Daoy (cell line): ENCODE measurements around the gene LIX1. TPM values are rescaled to one million over a fixed set of nuclear protein-coding genes. Genes with fewer than 3 reads are reported as not detected.

Source experiments
- DNase-seq: peaks from one replicate; pipeline ENCODE4 v3.0.0-alpha.2; 2015; ENCODE audit warnings: low read depth
- total RNA-seq: library from RNA; depleted of rRNA; stranded (reverse); fragments of >200 nt; shearing (Covaris generic); gene quantifications from 2 replicates; pipeline ENCODE4 v1.2.3, GENCODE V29; 2014; rRNA removed

LIX1 gene
- total RNA-seq, 1 experiment from 2014 or later = not detected

DNA sequence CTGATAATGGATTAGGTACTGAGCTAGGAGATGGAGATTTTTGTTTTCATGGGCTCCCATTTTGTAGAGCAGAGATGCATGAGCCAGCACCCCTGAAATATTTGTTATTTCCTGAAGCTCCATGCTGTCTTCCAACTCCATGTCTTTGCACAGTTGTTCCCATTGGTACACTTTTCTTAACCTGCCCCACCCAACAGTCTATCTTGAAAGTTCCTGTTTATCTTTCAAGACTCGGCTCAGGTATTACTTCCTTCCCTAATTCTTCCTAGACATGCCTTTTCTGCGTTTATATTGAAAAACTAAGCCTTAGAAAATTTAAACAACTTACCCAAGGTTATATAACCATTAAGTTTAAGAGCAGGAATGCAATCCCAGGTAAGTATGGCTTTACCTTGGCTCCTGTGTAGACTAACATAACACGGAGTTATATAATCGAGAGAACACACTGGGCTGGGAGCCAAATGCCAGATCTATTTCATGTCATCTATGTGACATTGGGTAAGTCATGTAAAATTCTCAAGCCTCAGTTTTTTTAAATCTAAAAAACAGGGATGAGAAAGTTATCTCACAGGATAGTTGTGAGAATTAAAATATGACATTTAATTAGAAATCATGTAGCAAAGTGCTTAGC is 67.4 kb downstream of the LIX1 start:
- no peak for DNase-seq

DNA sequence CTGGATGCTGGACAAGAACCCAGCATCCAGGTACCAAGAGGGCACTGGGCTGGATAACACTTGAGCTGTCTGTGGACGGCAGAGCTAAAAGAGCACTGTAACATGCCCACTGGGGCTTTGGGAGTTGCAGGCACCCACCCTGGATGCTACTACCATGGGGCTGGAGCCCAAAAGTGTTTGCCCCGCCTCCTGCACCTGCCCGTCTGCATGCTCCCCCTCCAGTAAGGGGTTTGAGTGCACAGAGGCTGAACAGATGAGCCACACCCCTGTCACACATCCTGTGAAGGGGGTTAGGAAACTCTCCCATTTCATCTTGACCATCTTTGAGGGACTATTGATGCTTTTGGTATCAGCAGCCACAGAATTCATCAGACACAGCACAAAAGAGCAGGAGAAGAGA is 69.0 kb downstream of the LIX1 start:
- DNase-seq = no peak

DNA sequence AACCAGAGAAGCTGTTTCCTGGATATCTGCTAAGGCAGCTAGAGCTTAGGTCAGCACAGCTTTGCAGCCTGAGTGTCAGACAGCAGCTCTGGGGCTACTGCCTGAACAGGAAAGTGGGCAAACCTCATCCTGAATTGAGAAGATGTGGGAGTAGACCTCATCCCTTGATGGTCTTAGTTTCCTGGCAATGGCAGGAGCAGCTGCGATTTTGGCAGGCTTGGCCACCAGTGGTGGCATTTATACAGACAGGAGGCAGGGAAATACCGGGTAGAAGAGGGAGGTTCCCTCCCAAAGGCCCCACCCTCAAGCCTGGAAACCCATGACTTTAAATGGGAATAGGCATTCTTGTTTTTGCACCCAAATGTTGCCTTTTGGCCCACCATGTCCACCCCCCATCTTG is 69.7 kb downstream of the LIX1 start:
- DNase-seq = no peak

DNA sequence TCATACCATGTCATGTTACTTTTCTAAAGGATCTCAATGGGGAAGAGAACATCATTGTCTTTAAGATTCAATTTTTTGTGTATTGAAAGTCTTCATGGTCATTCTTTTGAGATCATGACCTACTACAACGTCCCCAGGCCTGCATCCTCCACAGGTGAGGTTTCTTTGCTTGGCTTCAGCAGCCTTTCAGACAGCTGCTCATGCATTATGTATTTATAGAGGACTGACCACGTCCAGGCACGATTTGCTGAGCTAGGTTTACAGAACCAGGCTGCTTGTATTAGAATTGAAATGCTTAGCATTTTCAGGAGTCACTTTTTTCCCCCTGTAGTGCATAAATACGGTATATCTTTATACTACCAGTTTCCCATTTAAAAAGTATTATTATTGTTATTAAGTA is 70.4 kb downstream of the LIX1 start:
- no peak for DNase-seq

DNA sequence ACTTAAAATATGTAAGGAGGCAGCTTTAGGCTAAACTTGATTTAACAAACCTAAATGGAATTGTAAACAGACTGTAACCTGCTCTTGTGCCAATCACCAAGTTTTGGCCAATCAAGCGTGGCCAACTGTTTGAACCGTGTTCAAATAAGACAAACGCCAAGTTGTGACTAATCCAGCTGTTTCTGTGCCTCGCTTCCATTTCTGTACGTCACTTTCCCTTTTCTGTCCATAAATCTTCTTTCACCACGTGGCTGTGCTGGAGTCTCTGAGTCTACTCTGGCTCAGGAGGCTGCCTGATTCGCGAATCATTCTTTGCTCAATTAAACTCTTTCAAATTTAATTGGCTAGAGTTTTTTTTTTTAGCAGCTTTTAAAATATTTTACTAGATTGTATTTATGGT is 71.3 kb downstream of the LIX1 start:
- peak; percentile 72 for DNase-seq

DNA sequence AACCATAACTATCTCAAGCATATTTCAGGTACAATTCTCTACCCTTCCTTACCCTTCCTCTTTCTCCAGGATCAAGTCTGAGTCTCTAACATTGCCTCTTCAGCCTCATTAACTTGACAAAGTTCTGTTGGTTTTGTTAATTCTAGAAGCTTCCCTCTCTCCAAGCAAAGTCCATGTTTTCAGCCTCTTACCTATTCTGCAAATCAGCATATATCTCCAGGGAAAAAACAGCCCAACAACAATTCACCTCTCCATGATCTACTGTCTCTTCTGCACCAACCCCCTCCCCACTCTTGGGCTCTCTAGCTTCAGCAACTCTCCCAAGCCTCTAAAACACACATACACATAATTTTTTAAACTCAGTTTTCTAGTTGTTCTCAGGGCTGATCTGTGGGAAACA is 72.2 kb downstream of the LIX1 start:
- no peak for DNase-seq

DNA sequence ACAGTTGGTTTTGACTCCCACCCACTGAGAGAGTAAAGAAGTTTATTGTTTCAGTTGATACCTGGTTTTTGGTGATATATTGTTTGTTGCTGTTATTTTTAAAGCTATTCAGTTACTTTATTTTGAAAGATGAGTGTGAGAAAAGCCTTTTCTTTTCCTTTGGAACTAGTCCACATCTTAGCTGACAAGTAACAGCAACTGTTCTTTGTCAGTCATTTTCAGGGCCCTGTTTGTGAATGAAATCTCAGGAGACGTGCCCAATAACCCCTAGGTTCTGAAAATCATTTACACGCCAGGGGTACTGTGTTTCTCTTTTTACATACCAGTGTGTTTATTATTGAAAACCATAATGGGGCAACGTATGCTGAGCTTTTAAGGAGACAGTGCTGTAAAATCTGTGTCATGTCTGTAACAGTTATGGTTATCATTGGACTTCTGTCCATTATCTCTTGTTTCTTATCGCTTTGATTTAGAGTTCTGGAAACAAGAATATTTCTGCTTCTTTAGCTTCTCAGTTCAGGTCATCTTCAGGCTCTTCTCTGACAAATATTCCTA is 75.0 kb downstream of the LIX1 start:
- no peak for DNase-seq

DNA sequence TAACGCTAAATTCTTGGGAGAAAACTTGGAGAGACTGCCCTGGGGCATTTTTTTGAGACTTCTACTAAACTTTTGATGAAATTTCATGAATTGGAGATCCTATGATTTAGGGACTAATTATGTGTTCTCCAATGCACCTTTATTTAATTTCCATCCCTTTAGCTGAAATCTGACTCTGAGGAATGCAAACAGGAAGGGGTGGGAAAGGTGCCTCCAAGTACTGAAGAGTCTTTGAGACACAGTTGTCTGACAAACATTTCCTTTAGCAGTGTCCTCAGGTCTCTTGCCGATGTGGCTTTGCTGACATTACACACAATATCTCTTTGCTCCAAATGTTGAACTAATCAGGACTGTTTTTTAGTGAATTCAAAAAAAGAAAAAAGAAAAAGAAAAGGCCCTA is 76.9 kb downstream of the LIX1 start:
- no peak for DNase-seq

DNA sequence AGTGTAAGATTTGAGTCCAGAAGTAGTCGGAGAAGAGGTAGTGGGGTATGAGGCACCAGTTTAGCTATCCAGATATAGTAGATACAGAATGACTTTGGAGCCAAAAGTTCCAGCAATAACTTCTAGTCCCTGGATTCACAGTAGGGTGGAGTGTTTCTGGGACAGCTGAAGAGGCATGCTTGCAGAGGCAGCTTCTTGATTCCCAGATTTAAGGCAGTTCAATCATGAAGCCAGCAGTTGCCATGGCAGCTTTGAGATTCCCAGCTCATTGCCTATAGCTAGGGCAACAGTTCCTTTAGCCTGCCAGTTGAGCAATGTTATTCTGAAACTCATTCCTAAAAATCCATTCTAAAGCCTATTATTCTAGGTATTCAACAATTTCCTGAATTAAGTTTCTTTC is 79.2 kb downstream of the LIX1 start:
- no peak for DNase-seq

DNA sequence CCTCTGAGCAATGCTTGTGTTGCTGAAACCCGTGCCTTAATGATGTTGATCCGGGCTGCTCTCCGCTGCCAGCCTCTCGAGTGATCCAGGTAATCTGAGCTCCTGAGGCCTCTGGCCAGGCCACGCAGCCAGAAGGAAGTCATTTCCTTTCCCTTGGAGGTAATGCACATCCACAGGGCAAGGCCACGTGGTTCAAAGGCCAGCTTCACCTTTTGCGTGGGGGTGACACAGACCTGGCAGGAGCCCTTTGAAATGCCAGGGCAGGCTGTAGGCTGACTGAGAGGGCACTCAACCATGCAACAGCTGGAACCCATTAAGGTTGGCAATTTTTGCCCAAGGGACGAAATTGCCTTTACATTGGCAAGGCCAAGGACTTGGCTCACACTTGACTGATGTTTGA is 80.4 kb downstream of the LIX1 start:
- no peak for DNase-seq

DNA sequence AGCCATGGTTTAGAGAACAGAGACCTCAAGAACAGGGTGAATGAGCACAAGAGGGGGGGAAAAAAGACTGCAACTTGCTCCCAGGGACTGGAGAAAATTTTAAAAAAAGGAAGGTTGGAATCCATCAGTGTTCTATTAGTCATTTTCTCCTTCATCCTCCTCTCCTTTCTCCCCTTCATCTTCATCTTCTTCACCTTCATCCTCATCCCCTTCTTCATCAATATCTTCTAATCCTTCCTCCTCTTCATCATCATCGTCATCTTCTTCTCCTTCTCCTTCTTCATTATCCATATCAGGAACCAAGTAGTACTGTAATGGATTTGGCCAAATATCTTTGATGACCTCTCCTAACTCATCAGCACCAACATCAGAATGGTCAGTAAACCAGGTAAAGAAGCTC is 86.1 kb downstream of the LIX1 start:
- no peak for DNase-seq

DNA sequence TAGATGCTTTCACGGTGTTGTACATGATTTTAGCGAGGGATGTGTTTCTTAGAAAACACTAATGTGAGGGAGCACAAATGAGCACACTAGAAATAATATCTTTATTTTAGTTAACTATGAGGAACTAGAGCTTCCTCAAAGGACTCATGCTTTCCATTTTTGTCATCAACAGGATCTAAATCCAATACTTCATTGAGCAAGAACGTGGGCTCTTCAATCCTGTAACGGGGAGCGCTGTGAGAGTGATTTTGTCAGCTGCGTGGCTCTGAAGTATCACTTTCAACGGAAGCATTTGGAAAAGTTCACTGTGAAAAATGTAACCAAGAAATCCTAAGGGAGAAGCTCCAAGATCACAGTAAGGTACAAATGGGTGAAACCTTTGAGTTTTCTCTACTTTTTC is 93.2 kb downstream of the LIX1 start:
- DNase-seq = no peak

DNA sequence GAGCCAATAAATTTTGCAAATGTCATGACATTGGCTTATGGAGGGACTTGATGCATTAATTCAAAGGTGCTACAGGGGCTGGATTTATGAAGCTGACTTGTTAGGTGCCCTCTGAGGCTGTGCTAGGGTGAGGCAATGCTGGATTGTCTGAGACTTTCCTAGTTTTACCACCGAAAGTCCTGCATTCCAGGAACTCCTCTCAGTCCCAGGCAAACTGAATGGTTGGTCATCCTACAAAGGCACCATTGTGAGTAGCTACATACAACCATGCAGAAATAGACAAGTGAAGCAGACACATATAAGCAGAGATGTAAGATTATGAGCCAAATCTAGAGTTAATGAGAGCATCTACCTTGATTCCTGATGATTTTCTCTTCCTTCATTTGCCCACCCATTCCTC is 95.3 kb downstream of the LIX1 start:
- no peak for DNase-seq

DNA sequence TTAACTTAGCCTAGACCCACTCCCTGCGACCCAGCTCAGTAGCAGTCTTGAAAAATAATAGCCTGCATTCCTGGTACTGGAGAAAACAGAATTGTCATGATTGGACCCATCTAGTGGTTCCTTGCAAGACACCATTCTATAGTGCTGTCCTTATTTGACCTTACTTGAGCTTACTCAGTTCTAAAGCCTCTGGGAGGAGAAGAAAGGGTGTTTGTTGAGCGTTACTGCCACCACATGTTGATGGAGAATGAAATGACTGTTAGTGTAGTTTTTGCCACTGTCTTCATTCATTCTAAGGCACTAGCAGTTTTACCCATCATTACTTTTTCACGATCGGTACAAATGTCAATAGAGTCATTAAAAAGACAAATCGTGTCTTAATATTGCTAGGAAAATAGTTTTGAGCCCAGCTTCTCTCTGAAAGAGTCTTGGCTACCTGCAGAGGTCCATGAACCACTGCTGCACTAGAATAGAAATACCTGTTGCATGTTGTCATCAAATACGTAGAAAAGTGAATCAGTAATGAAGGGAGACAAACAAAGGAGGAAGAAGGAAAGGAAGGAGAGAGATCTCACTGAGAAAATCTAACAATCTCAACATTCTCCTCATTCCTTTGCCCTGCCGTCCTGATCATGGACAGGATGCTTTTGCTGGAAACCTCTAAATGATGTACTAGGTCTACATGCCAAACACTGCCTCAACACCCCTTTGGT is 96.0 kb downstream of the LIX1 start:
- no peak for DNase-seq

DNA sequence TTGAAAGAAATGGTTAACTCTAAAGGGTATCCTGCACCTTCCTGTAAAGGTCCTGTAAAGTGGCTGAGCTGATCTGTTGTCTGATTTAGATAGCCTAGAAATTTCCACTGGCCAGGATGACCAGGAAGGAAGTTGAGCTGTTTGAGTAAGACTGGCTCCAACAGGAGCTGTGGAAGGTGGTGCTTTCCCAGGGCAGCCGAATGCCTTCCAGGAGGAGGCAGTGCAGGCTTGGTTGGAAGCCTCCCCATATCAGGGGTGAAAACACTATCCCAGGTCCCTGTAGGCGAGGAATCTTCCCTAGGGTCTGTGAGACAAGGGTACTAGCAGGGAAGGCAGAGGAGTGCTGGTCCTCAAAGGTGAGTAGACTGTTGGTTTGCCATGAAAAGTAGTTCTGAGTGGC is 98.4 kb downstream of the LIX1 start:
- peak; percentile 50 for DNase-seq

DNA sequence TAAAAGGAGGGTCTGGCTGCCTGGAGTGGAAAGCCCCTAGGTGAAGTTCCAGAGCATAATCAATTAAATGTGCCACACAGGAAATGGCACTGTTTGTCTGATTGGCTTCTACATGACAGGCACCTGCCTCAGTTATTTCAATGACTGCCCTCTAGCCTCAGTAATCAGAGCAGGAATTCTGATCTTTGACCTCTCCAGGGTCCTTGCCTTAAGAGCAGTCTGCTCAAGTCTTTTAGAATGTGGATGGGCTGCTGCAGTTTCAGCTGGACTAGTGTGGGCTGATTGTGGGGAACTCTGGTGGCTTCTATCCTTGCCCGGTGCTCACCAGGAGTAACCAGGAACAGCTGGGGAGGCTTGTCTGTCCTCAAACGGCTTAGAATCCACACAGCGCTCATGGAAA is 98.9 kb downstream of the LIX1 start:
- no peak for DNase-seq

DNA sequence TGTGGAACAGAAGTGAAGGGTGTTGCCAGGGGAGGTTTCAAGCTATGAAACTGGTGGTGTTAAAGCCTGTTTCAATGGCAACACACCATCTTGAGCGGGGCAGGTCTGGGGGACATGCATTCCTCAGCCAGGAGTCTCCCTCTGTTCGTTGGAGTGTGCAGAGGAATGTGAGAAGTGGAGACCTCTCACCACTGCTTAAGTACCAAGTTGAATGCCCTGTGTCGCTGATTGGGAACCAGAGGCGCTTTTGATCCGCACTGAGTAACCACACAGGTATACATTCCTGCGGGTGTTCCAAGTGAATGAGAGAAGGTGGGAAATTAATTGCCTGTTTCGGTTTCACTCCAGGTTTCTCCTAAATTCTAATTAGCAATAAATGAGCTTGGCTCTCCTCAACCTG is 99.4 kb downstream of the LIX1 start:
- no peak for DNase-seq

Other genes starting within 250 kb of the LIX1 start
- gene LNPEP, start 206.5 kb downstream of the LIX1 start, total RNA-seq = 12.7 and 20.1 TPM in 2 replicates
- gene RIOK2, start 40.6 kb upstream of the LIX1 start, total RNA-seq = 34.6 and 38.4 TPM in 2 replicates